Fibroblast of lung (primary cell): ENCODE results near the gene PCIF1.
"Not testable (repeated sequence)": the region's sequence is repeated elsewhere in the genome, so short reads cannot be mapped to it uniquely, and the experiment has no call there.

ENCODE experiments used
- CTCF ChIP-seq, 2 donors: IDR thresholded peaks in 1 of 2; conservative IDR thresholded peaks in 1 of 2; 1 replicate in 1 of 2; 2 replicates in 1 of 2; pipeline ENCODE4 v1.5.1; 2011 to 2012; ENCODE audit warnings: low read length in 2 of 2, control low read depth in 1 of 2, inconsistent platforms in 1 of 2, low read depth in 1 of 2, mild to moderate bottlenecking in 1 of 2
- EZH2 ChIP-seq: IDR thresholded peaks from 2 replicates; pipeline ENCODE4 v1.5.1; 2012; ENCODE audit warnings: low read length, control low read depth, mild to moderate bottlenecking; ENCODE audit errors: missing control alignments

GRCh38 chr20:45995495-45996097, 61.1 kb downstream of the PCIF1 start:
- not testable (repeated sequence) for TF ChIP-seq EZH2; CTCF (conservative IDR thresholded peaks at IDR 0.05 in 1 of 2, IDR thresholded peaks at IDR 0.05 in 1 of 2; ENCODE audit: low read depth in 1 of 2, low read length in 2 of 2)
